Common myeloid progenitor, CD34-positive (primary cell): ENCODE data around the gene IL20.

Experiments used
- CTCF ChIA-PET: fragments of 350-600 bp; sonication (Branson Sonifier 250); formaldehyde crosslinking; loops from one replicate; lab custom pipeline; 2021; ENCODE audit warnings: antibody characterized with exemption; lab: Charles Lee
- POLR2A ChIA-PET: fragments of 350-600 bp; sonication (Branson Sonifier 250); formaldehyde crosslinking; loops from one replicate; lab custom pipeline; 2021; ENCODE audit warnings: antibody characterized with exemption; lab: Charles Lee
- DNase-seq, 3 donors: peaks; one replicate each; pipeline versions ENCODE4 v3.0.0 to v3.0.0-alpha.2; 2013
- H3K27ac ChIP-seq, 2 experiments: 1 replicate in 1 of 2; 2 replicates in 1 of 2; pipeline ENCODE4 v1.7.0; 2013; ENCODE audit warnings: inconsistent platforms in 2 of 2, low read length in 2 of 2, mild to moderate bottlenecking in 2 of 2, low read depth in 1 of 2, moderate library complexity in 1 of 2; ENCODE audit not compliant: severe bottlenecking in 2 of 2, insufficient read depth in 1 of 2, poor library complexity in 1 of 2
- H3K27me3 ChIP-seq, 5 experiments: replicated peaks in 2 of 5; 1 replicate in 3 of 5; 2 replicates in 2 of 5; pipeline versions ENCODE4 v1.6.1 to v1.7.0; 2013; ENCODE audit warnings: low read length in 4 of 5, mild to moderate bottlenecking in 2 of 5, moderate library complexity in 2 of 5, inconsistent platforms in 1 of 5; ENCODE audit not compliant: insufficient read depth in 5 of 5, control insufficient read depth in 4 of 5
- H3K36me3 ChIP-seq, 4 experiments: 1 replicate in 2 of 4; 2 replicates in 2 of 4; pipeline versions ENCODE4 v1.6.1 to v1.7.0; 2013; ENCODE audit warnings: low read length in 3 of 4, control low read depth in 1 of 4, mild to moderate bottlenecking in 1 of 4; ENCODE audit not compliant: control insufficient read depth in 4 of 4, insufficient read depth in 4 of 4
- H3K4me1 ChIP-seq, 4 experiments: 1 replicate in 3 of 4; 2 replicates in 1 of 4; pipeline versions ENCODE4 v1.6.1 to v1.7.1; 2013; ENCODE audit warnings: low read length in 3 of 4, mild to moderate bottlenecking in 3 of 4, control low read depth in 1 of 4, inconsistent platforms in 1 of 4, moderate library complexity in 1 of 4; ENCODE audit not compliant: control insufficient read depth in 4 of 4, insufficient read depth in 4 of 4; ENCODE audit errors: control extremely low read depth in 1 of 4
- H3K4me3 ChIP-seq, 7 experiments: 1 replicate in 4 of 7; 2 replicates in 3 of 7; pipeline versions ENCODE4 v1.5.1 to v1.7.0; 2013; ENCODE audit warnings: mild to moderate bottlenecking in 7 of 7, low read length in 6 of 7, moderate library complexity in 6 of 7, inconsistent platforms in 2 of 7, low read depth in 2 of 7, control low read depth in 1 of 7; ENCODE audit not compliant: insufficient read depth in 4 of 7, control insufficient read depth in 1 of 7; ENCODE audit errors: extremely low read depth in 1 of 7
- H3K9me3 ChIP-seq, 5 experiments: 1 replicate in 4 of 5; 2 replicates in 1 of 5; pipeline versions ENCODE4 v1.6.1 to v1.7.1; 2013; ENCODE audit warnings: low read length in 4 of 5, mild to moderate bottlenecking in 2 of 5, inconsistent platforms in 1 of 5, low read depth in 1 of 5, moderate library complexity in 1 of 5; ENCODE audit not compliant: control insufficient read depth in 4 of 5, insufficient read depth in 2 of 5; ENCODE audit errors: control extremely low read depth in 1 of 5
- WGBS: methylation state at CpG from one replicate; pipeline ENCODE4 v1.1.5; 2013; ENCODE audit not compliant: insufficient coverage; 5-methylcytosine and 5-hydroxymethylcytosine counted together

IL20 gene

GRCh38 chr1:206892351-206892984, 27.0 kb downstream of the IL20 start:
- H3K27ac ChIP-seq = no peak overlapping the region
- 95% methylated on average over 3 of the region's 3 CpGs for WGBS
- CTCF ChIA-PET = interaction anchor here (1.5 to 2.8 kb wide), 2 partner anchors 14 to 17 kb away, joined by 4 to 12 read pairs; no protein-coding TSS in a partner anchor
- no peak for DNase-seq
- POLR2A ChIA-PET = no interaction called here
- no peaks in the 10 kb centered on the region for H3K9me3 ChIP-seq
- no peak overlapping the region for H3K4me3 ChIP-seq
- no peaks in the 10 kb centered on the region for H3K27me3 ChIP-seq
- peaks cover 0 to 9% (median 2%) of the 10 kb centered on the region in 4 experiments for H3K4me1 ChIP-seq
- no peaks in the 10 kb centered on the region for H3K36me3 ChIP-seq

- no peak for DNase-seq
- POLR2A ChIA-PET = no interaction called here
- no peaks in the 10 kb centered on the region for H3K9me3 ChIP-seq
- H3K4me3 ChIP-seq = no peak overlapping the region
- no peak overlapping the region for H3K27ac ChIP-seq
- H3K27me3 ChIP-seq = no peaks in the 10 kb centered on the region
- WGBS = no CpG with 5 or more reads among the region's 2 CpGs
- peaks cover 0 to 9% (median 2%) of the 10 kb centered on the region in 4 experiments for H3K4me1 ChIP-seq
- H3K36me3 ChIP-seq = no peaks in the 10 kb centered on the region
- CTCF ChIA-PET = interaction anchor here (1.2 to 2.8 kb wide), 4 partner anchors 13 to 42 kb away, joined by 3 to 12 read pairs (median 4); no protein-coding TSS in a partner anchor
Measured at GRCh38 chr1:206893380-206893779, 28.0 kb downstream of the IL20 start.

- Histone ChIP-seq H3K27ac (no peak overlapping the region), H3K27me3 (no peaks in the 10 kb centered on the region), H3K4me3 (no peak overlapping the region), H3K36me3 (no peaks in the 10 kb centered on the region), H3K4me1 (peaks cover 0 to 8% (median 2%) of the 10 kb centered on the region in 4 experiments), H3K9me3 (no peaks in the 10 kb centered on the region)
- 100% methylated on average over 2 of the region's 3 CpGs for WGBS
- POLR2A ChIA-PET = no interaction called here
- CTCF ChIA-PET = interaction anchor here (0.9 to 2.6 kb wide), 6 partner anchors 10 to 30 kb away, joined by 4 to 12 read pairs (median 6); partner anchors contain the start of gene IL20
- no peak for DNase-seq
Measured at GRCh38 chr1:206895325-206895724, 29.9 kb downstream of the IL20 start.

GRCh38 chr1:206895837-206896242, 30.4 kb downstream of the IL20 start:
- no peak for DNase-seq
- peaks cover 0 to 3% (median 0%) of the 10 kb centered on the region in 4 experiments for H3K4me1 ChIP-seq

GRCh38 chr1:206896261-206896660, 30.8 kb downstream of the IL20 start:
- Histone ChIP-seq H3K27me3 (no peaks in the 10 kb centered on the region), H3K36me3 (no peaks in the 10 kb centered on the region), H3K4me3 (no peak overlapping the region), H3K9me3 (no peaks in the 10 kb centered on the region), H3K4me1 (no peaks in the 10 kb centered on the region), H3K27ac (no peak overlapping the region)
- POLR2A ChIA-PET = interaction anchor here (0.9 kb wide), 1 partner anchor 63 kb away, joined by 3 read pairs; no protein-coding TSS in a partner anchor
- CTCF ChIA-PET = interaction anchor here (1.0 to 2.6 kb wide), 4 partner anchors 11 to 31 kb away, joined by 3 to 12 read pairs (median 6); partner anchors contain the start of gene IL20
- WGBS = 100% methylated on average over 3 of the region's 3 CpGs
- DNase-seq = no peak

More at GRCh38 chr1:206895837-206896242, 30.4 kb downstream of the IL20 start:
- Histone ChIP-seq H3K9me3 (no peaks in the 10 kb centered on the region), H3K27me3 (no peaks in the 10 kb centered on the region), H3K27ac (no peak overlapping the region), H3K36me3 (no peaks in the 10 kb centered on the region), H3K4me3 (no peak overlapping the region)
- ChIA-PET CTCF (interaction anchor here (0.9 to 2.6 kb wide), 7 partner anchors 9 to 31 kb away, joined by 3 to 12 read pairs (median 5); partner anchors contain the start of gene IL20), POLR2A (interaction anchor here (0.9 kb wide), 1 partner anchor 63 kb away, joined by 3 read pairs; no protein-coding TSS in a partner anchor)
- 64% methylated on average over 3 of the region's 3 CpGs for WGBS

- WGBS = 88% methylated on average over 3 of the region's 4 CpGs
- Histone ChIP-seq H3K9me3 (no peaks in the 10 kb centered on the region), H3K4me3 (no peak within 1 kb of the TSS), H3K27ac (no peak within 1 kb of the TSS), H3K4me1 (no peaks in the 10 kb centered on the region), H3K36me3 (no peaks in the 10 kb centered on the region), H3K27me3 (no peaks in the 10 kb centered on the region)
- ChIA-PET CTCF (interaction anchor here (0.8 to 1.3 kb wide), 4 partner anchors 8 to 15 kb away, joined by 3 to 4 read pairs (median 4); no protein-coding TSS in a partner anchor), POLR2A (no interaction called here)
- no peak for DNase-seq
Measured at GRCh38 chr1:206897175-206897574, 31.8 kb downstream of the IL20 start, which contains the start of gene IL24. Gene IL24, plus strand, starts transcription at chr1:206897443. Its CDS starts 390 bp downstream, at chr1:206897833.
